Stimulated activated memory B cell treated with anti-CD40 and anti-IgM and Interleukin-4, amounts not matched to agents 10 μg/mL and 1 μg/mL and 100 μg/mL, for 72 hours (primary cell): ENCODE results near the gene SERTM1.

Source experiments
- ATAC-seq: fragments of 150-1000 bp; cut with Tn5 transposase; 2 replicates; pipeline ENCODE4 v1.10.0; 2021
- H3K27ac Mint-ChIP-seq: one replicate; pipeline ENCODE4 v1.8.0; 2022; ENCODE audit warnings: mild to moderate bottlenecking, mixed read lengths
- H3K27me3 Mint-ChIP-seq: one replicate; pipeline ENCODE4 v1.8.0; 2022; ENCODE audit warnings: mixed read lengths
- H3K36me3 Mint-ChIP-seq: one replicate; pipeline ENCODE4 v1.8.0; 2022; ENCODE audit warnings: mixed read lengths
- H3K4me1 Mint-ChIP-seq: one replicate; pipeline ENCODE4 v1.8.0; 2022; ENCODE audit warnings: mixed read lengths
- H3K4me3 Mint-ChIP-seq: one replicate; pipeline ENCODE4 v1.8.0; 2022; ENCODE audit warnings: mild to moderate bottlenecking, moderate library complexity, mixed read lengths
- H3K9me3 Mint-ChIP-seq: one replicate; pipeline ENCODE4 v1.8.0; 2022; ENCODE audit warnings: mixed read lengths

SERTM1 gene

DNA sequence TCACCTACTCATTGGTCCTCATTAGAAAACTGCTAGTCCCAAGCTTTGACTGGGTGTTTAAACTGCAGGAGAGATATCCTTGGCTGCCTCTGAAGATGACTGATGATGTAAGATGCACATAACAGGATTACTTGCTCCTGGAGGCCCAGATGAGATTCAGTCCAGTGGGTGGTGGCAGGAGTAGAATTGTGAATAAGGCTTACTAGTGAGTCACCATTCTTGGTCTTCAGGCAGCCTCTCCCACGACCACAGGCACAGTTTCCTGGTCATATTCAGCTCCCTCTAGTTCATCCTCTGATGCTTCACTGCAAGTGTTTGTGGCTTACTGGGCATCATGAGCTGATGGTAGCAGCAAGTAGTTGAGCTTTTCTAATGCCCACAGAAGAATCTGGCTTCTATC, 12.1 kb downstream of the SERTM1 start:
- ATAC-seq = no peak
- no peaks in the 10 kb centered on the region for H3K36me3 Mint-ChIP-seq
- H3K4me3 Mint-ChIP-seq = no peak overlapping the region
- no peaks in the 10 kb centered on the region for H3K27me3 Mint-ChIP-seq
- no peak overlapping the region for H3K27ac Mint-ChIP-seq
- H3K9me3 Mint-ChIP-seq = no peaks in the 10 kb centered on the region
- no peaks in the 10 kb centered on the region for H3K4me1 Mint-ChIP-seq

- Mint-ChIP-seq H3K27ac (no peak overlapping the region), H3K4me3 (no peak overlapping the region), H3K9me3 (peaks cover 3% of the 10 kb centered on the region), H3K4me1 (no peaks in the 10 kb centered on the region), H3K27me3 (peaks cover 27% of the 10 kb centered on the region), H3K36me3 (no peaks in the 10 kb centered on the region)
- ATAC-seq = no peak
Observed at GRCh38 chr13:36696410-36697010, 22.7 kb downstream of the SERTM1 start.

- Mint-ChIP-seq H3K27me3 (peaks cover 31% of the 10 kb centered on the region), H3K36me3 (no peaks in the 10 kb centered on the region), H3K4me1 (no peaks in the 10 kb centered on the region), H3K9me3 (peaks cover 3% of the 10 kb centered on the region), H3K4me3 (no peak overlapping the region), H3K27ac (no peak overlapping the region)
- no peak for ATAC-seq
Observed at GRCh38 chr13:36700170-36700569, 26.4 kb downstream of the SERTM1 start.

GRCh38 chr13:36706755-36707154, 32.9 kb downstream of the SERTM1 start:
- no peak overlapping the region for H3K27ac Mint-ChIP-seq
- no peaks in the 10 kb centered on the region for H3K36me3 Mint-ChIP-seq
- H3K9me3 Mint-ChIP-seq = no peaks in the 10 kb centered on the region
- ATAC-seq = no peak
- no peaks in the 10 kb centered on the region for H3K4me1 Mint-ChIP-seq
- H3K27me3 Mint-ChIP-seq = peaks cover 14% of the 10 kb centered on the region
- H3K4me3 Mint-ChIP-seq = no peak overlapping the region

DNA sequence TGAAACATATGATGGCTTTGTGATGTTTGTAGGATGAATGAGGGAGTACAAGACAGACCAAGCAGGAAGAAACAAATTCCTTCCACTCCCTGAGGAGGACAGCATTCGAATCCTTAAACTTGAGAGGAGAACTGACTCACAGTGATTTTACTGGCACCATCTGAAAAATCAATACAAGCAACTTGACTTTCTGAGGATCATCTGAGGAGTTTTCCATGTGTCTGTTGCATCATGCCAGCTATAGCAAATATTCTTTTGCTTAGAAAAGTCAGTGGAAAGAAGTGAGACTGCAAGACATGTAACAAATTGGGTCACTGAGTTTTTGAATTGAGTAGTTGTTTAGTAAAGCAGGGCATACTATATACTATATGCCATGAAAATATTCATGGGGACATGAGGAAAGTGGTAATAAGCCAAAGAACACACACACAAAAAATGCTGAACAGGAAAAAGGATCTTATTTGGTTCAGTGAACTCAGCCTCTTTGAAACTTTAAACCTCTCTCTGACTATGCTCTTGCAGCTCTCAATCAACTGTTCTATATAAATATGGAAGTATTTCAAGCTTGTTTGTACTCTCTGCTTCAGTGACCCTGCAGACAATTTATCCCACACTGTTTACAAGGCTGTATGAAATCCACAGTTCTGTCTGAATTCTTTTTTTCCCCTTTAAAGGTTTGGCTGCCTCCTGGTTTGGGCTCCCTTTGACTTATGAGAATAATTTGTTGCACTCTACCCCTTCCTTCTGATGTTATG, 35.5 kb downstream of the SERTM1 start:
- ATAC-seq = no peak
- H3K9me3 Mint-ChIP-seq = no peaks in the 10 kb centered on the region
- peaks cover 24% of the 10 kb centered on the region for H3K27me3 Mint-ChIP-seq
- H3K27ac Mint-ChIP-seq = no peak overlapping the region
- H3K36me3 Mint-ChIP-seq = no peaks in the 10 kb centered on the region
- H3K4me3 Mint-ChIP-seq = no peak overlapping the region
- no peaks in the 10 kb centered on the region for H3K4me1 Mint-ChIP-seq

DNA sequence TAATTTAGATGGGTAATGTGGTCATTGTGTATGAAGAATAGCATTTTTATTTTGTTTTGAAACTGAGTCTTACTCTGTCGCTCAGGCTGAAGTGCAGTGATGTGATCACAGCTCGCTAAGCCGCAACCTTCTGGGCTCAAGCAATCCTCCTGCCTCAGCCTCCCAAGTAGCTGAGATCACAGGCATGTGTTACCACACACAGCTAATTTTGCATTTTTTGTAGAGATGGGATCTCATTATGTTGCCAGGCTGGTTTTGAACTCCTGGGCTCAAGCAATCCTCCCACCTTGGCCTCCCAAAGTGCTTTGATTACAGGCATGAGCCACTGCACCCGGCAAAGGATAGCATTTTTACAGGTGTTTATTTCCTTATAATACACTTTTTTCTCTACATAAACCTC, 36.6 kb downstream of the SERTM1 start:
- no peak for ATAC-seq
- no peaks in the 10 kb centered on the region for H3K36me3 Mint-ChIP-seq
- H3K4me3 Mint-ChIP-seq = no peak overlapping the region
- H3K4me1 Mint-ChIP-seq = no peaks in the 10 kb centered on the region
- H3K27me3 Mint-ChIP-seq = peaks cover 25% of the 10 kb centered on the region
- H3K9me3 Mint-ChIP-seq = no peaks in the 10 kb centered on the region
- no peak overlapping the region for H3K27ac Mint-ChIP-seq

- Mint-ChIP-seq H3K27ac (no peak overlapping the region), H3K27me3 (peaks cover 25% of the 10 kb centered on the region)
- ATAC-seq = no peak
Observed at GRCh38 chr13:36712290-36712689, 38.5 kb downstream of the SERTM1 start.

DNA sequence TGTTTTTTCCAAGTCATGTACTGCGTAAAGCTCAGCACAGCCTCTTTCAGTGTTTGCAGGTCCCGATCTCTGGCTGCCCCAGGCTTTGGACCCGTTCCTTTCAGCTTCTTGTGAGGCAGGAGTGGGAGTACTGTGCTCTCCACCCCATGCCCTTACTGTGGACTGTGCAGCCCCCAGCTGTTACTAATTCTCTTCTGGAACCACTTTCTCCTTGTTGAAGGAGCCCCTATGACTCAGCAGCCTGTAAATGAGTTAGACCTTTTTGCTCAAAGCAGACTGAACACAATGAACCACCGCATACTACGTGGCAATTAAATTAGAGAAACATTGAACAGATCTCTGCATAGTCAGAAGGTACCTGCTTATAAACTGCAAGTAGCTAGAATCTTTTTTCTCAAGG, 39.0 kb downstream of the SERTM1 start:
- Mint-ChIP-seq H3K4me1 (no peaks in the 10 kb centered on the region), H3K9me3 (no peaks in the 10 kb centered on the region), H3K27me3 (peaks cover 25% of the 10 kb centered on the region), H3K4me3 (no peak overlapping the region), H3K36me3 (no peaks in the 10 kb centered on the region), H3K27ac (no peak overlapping the region)
- ATAC-seq = no peak

More at GRCh38 chr13:36712290-36712689, 38.5 kb downstream of the SERTM1 start:
- Mint-ChIP-seq H3K9me3 (no peaks in the 10 kb centered on the region), H3K36me3 (no peaks in the 10 kb centered on the region), H3K4me3 (no peak overlapping the region), H3K4me1 (no peaks in the 10 kb centered on the region)

- H3K4me3 Mint-ChIP-seq = no peak overlapping the region
- H3K9me3 Mint-ChIP-seq = no peaks in the 10 kb centered on the region
- no peak for ATAC-seq
Observed at GRCh38 chr13:36713887-36714286, 40.1 kb downstream of the SERTM1 start.

DNA sequence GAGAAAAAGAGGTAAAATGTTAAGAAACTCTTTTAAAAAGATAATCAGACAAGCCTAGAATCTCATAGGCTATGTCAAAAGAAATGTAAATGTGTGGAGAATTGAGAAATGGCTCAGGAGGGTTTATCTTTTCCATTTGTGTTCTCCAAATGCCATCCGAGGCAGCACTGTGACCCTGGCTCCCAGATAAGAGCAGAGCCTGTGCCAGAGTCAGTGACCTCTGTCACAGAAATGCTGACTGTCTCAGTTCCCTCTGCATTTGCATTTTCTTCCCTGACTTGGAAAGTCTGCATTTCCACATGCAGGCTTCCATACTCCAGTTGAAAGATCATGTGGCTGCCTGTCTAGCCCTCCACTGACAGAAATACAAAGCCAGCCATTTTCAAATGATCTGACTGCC, 42.0 kb downstream of the SERTM1 start:
- ATAC-seq = no peak
- Mint-ChIP-seq H3K27me3 (peaks cover 27% of the 10 kb centered on the region), H3K4me1 (no peaks in the 10 kb centered on the region), H3K27ac (no peak overlapping the region), H3K36me3 (no peaks in the 10 kb centered on the region), H3K9me3 (no peaks in the 10 kb centered on the region), H3K4me3 (no peak overlapping the region)

More at GRCh38 chr13:36713887-36714286, 40.1 kb downstream of the SERTM1 start:
- Mint-ChIP-seq H3K36me3 (no peaks in the 10 kb centered on the region), H3K4me1 (no peaks in the 10 kb centered on the region), H3K27me3 (peaks cover 25% of the 10 kb centered on the region), H3K27ac (no peak overlapping the region)

- no peak for ATAC-seq
- no peaks in the 10 kb centered on the region for H3K9me3 Mint-ChIP-seq
- peaks cover 29% of the 10 kb centered on the region for H3K27me3 Mint-ChIP-seq
Observed at GRCh38 chr13:36717017-36717416, 43.2 kb downstream of the SERTM1 start.

DNA sequence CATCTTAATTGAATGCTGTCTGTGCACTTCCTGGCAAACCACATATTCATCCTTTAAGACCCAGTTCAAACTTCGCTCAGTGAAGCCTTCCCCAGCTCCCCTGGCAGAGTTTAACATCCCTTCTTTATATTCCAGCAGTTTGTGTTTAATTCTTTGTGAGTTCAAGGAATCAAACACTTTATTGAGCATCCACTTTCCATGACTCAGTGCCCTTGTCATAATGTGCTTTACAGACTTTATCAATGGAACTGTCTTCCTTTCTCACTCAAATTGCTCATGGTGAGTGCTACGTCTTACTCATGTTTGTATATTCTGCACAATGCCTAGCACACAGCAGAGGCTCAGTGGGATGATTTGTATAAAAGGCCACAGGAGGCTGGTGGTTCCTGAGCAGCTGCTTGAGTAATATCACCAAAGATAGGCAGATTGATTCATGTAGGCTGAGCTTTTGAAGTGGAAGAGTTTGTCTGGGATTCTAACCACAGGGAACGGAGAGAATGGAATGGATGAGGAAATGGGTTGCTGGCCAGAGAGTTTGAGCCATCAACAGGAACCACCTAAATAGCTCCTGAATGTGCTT, 44.2 kb downstream of the SERTM1 start:
- Mint-ChIP-seq H3K4me3 (no peak overlapping the region), H3K36me3 (no peaks in the 10 kb centered on the region), H3K27me3 (peaks cover 23% of the 10 kb centered on the region), H3K9me3 (no peaks in the 10 kb centered on the region), H3K4me1 (no peaks in the 10 kb centered on the region), H3K27ac (no peak overlapping the region)
- no peak for ATAC-seq

More at GRCh38 chr13:36717017-36717416, 43.2 kb downstream of the SERTM1 start:
- Mint-ChIP-seq H3K4me3 (no peak overlapping the region), H3K36me3 (no peaks in the 10 kb centered on the region), H3K4me1 (no peaks in the 10 kb centered on the region), H3K27ac (no peak overlapping the region)

- H3K4me3 Mint-ChIP-seq = no peak overlapping the region
- peaks cover 23% of the 10 kb centered on the region for H3K27me3 Mint-ChIP-seq
- no peak for ATAC-seq
- no peak overlapping the region for H3K27ac Mint-ChIP-seq
- H3K9me3 Mint-ChIP-seq = no peaks in the 10 kb centered on the region
- no peaks in the 10 kb centered on the region for H3K4me1 Mint-ChIP-seq
- H3K36me3 Mint-ChIP-seq = no peaks in the 10 kb centered on the region
Observed at GRCh38 chr13:36718686-36719085, 44.9 kb downstream of the SERTM1 start.

- Mint-ChIP-seq H3K27ac (no peak overlapping the region), H3K4me1 (no peaks in the 10 kb centered on the region), H3K36me3 (no peaks in the 10 kb centered on the region), H3K27me3 (peaks cover 24% of the 10 kb centered on the region), H3K4me3 (no peak overlapping the region), H3K9me3 (no peaks in the 10 kb centered on the region)
- no peak for ATAC-seq
Observed at GRCh38 chr13:36724141-36724540, 50.3 kb downstream of the SERTM1 start.

DNA sequence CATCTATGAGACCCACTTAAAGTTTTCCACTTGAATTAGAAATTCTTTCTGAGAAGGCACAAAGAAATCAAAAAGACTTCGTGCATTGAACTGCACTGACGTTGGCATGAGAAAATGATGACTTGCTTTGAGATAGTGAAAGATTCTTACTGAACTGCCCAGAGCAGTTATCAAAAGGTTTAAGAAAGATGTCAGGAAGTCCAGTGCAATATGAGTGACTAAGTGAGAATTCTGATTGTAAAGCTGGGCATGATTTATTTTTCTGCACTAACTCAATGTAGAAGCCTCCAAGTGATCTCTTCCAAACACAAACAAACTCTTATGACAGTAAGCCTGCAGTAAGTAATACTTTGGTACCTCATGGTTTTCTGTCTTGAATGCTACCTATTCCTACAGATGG, 52.1 kb downstream of the SERTM1 start:
- Mint-ChIP-seq H3K36me3 (no peaks in the 10 kb centered on the region), H3K4me3 (no peak overlapping the region)
- ATAC-seq = no peak

DNA sequence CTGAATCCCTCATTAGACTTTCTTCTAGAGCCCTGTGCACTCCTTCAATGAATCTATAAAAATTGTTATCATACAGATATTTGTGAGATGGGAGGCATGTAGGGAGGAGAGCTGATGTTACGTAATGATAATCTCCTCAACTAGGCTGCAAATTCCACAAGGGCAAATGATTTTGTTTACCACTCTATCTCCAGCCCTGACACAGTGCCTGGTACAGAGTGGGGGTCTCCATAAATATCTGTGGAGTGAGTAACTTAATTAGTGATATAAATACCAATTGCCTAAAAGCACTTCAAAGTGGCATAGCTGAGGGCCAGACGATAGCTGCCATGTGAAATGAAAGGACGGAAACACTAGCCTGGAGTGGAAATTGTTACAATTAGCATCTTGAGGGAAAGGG, 54.2 kb downstream of the SERTM1 start:
- H3K36me3 Mint-ChIP-seq = no peaks in the 10 kb centered on the region
- H3K9me3 Mint-ChIP-seq = no peaks in the 10 kb centered on the region
- H3K27me3 Mint-ChIP-seq = peaks cover 20% of the 10 kb centered on the region
- no peaks in the 10 kb centered on the region for H3K4me1 Mint-ChIP-seq
- H3K4me3 Mint-ChIP-seq = no peak overlapping the region
- no peak for ATAC-seq
- H3K27ac Mint-ChIP-seq = no peak overlapping the region

More for the DNA sequence above, 52.1 kb downstream of the SERTM1 start:
- no peaks in the 10 kb centered on the region for H3K9me3 Mint-ChIP-seq
- peaks cover 28% of the 10 kb centered on the region for H3K27me3 Mint-ChIP-seq
- H3K4me1 Mint-ChIP-seq = no peaks in the 10 kb centered on the region
- no peak overlapping the region for H3K27ac Mint-ChIP-seq
